Kidney tubule cell (primary cell): Measurements from ENCODE around the gene CELA1.
A peak's percentile ranks its signal among the peaks of the same experiment; 100 is the strongest.

Experiments
- DNase-seq: peaks from one replicate; pipeline ENCODE4 v3.0.0-alpha.2; 2018; ENCODE audit warnings: low spot score

CELA1 gene

DNA sequence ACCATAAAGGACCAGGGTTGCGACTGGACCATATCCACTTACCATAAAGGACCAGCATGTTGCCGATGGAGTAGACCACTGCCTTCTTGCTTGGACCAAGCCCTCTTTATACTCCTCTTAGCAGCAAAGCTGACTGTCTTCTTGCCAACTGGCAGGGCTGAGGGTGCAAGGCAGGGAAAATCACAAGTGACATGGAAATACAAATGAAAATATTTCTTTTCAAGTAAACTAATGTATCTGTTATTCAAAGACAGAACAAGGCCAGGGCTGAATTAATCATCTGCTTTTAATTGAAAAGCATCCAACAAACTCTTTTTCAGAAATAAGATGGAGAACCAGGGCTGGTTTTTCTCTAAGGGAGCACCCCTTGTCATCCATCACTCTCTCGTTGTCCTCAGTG lies at the start of gene CELA1:
Gene CELA1 (minus strand): TSS at position 99 of the 400 bp plus-strand sequence. CDS start 41 bp downstream, at position 58.
- DNase-seq = no peak

GRCh38 chr12:51395283-51396230 lies 49.1 kb upstream of the CELA1 start:
- DNase-seq = no peak

DNA sequence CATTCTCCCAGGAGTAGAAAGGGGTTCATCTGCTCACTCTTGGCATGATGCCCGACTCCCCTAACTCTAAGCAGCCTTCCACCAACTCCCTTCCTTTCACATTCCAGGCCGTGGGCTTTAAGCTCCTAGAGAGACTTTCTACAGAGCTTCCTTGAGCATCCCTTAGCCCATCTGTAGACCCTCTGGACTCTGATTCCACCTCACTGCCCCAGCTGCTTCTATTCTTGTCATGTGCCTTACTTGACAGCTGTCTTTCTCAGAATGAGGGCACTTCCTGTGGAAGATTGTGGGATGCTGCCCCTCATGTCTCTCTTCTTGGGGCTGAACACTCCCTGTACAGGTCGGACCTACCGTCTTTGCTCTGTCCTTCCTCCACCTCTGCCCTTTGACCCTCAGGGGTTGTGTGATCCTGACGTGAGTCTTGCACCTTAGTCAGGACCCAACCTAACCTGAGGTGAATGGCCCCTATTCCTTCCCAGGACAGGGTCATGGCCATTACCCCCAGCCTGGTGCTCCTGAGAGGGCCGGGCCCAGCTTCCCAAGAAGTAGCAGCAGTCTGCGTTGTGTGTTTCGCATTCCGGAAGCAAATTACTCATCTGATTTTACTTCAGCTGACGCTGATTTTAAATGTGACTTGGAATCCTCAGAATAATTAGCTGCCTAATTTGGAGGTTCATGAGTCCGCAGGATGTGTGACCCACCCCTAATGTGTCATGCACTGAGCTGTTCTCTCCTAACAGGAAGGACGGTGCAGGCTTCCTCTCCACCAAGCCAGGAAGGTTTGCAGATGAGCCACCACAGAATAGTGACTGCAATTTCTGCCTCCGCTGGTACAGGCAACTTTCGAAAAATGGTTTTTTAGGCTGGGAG lies 47.4 kb upstream of the CELA1 start:
- peak; percentile 81 for DNase-seq

- peak; percentile 23 for DNase-seq
Observed at GRCh38 chr12:51392556-51393237, 46.2 kb upstream of the CELA1 start.

DNA sequence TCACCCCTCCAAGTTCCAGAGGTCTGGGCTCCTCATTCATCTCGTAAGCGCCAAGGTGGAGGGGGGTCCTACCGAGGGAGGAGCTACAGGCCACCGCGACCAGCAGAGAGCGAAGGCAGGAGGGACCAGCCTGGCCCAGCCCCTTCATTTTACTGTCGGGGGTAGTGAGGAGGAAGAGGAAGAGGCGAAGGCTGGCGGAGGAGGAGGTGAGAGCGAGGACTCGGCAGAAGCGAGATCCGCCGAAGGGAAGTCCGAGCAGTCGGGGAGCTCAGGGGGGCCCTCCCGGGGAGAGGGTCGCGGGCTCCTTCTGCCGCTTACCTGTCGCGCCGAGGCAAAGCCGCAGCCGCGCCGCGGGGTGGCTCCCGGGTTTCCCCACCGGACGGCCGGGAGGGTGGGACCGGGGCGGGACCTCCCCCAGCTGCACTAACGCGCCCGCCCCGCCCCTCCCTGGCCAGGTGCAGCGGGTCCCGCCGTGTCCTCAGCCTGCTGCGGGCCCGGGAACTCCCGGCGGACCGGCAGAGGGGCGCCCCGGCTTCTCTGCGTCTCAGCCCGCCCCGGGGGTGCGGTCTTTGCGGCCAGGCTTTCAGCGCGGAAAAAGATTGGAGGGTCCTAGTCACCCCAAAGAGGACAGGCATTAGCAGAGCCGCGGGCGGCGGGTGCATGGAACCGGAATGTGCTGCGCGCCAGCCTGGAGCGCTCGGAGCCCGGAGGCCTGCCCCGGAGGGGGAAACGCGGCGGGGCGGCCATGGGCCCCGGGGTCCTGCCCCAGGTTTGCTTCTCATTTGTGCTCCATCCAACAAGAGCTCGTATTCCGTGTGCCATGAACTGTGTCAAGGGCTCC lies 45.0 kb upstream of the CELA1 start, which contains the start of gene GALNT6:
Gene GALNT6 (minus strand): TSS at position 124 of the 841 bp plus-strand sequence. CDS start 11,625 bp downstream, outside the sequence.
- DNase-seq = peak; percentile 50

DNA sequence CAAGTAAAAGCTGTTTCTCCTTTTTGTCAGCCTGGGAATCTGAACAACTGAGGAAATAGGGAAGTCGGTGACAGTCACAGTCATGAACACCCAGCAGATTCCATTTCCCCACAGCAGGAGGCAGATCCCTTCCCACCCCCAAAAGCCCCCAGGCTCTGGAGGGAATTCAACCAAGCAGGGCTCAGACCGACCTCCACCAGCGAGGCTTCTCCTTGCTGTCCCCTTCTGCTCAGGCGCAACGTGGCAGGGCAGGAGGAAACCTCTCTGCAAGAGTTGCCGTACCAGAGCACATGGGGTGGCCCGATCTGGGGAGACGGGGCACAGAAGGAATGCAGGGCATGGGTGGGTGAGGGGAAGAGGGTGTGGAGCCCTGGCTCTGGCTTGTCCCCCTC lies 44.4 kb upstream of the CELA1 start:
- DNase-seq = peak; percentile 14

DNA sequence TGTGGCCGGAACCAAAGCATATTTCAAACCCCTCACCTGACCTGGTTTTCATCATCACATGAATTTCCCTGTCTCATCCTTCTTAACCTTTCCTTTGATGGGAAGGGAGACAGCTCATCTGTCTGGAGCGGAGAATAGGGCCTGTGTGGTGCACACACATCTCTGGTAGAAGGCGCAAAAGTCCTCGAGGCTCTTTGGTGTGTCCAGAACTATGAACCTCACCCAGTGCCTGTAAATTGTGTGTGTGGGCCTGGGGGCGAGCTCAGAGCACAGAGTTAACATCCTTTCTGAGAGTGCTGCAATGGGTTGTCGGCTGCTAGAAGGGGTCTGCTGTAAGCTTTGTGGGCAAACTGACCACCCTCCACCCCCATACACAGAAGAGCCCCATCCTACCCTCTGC lies 44.0 kb upstream of the CELA1 start:
- no peak for DNase-seq

DNA sequence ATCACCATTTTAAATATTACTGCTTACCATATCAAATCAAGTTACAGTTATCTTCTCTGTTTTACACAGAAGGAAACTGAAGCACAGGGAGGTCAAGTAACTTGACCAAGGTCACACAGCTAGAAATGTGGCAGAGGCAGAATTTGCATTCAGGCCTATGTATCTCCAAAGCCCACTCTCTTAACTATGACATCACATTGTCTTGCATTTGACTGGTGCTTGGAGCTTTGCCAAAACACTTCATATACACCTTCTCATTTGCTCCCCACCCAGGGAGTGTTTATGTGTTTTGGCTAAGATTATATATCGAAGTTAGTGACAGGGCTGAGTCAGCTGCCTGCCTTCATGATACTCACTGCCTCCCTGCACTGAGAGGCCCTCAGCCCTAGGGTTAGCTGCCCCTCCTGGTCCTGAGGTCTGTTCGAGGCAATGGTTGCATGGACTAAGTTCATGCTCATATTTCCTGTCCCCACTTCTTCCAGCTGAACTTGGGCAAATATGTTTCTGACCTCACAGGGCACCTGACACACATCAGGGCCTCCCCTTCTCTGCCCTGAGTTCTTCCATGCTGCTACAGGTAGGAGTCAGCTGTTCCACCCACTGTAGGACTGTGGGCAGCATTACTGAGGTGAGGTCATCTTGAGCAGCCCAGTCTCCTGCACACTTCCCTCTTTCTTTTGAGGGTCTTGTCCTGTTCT lies 43.0 kb upstream of the CELA1 start:
- peak; percentile 60 for DNase-seq

DNA sequence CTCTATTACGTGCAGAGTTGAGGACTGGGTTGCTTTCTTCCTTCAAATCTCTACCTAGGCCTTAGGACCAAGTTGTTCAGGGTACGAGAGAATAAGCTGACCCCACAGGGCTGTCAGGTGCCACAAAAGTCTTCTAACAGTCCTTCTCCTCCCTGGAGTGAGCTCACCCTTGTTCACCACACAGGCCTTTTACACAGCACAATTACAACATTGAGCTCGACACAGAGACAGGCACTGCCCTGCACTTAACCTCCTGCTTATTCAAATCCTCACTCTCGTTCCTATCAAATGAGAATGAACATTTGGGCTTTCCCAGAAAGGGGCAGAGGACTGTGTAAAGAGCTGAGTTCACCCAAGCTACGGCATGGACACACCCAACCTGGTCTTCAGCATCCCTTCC lies 42.4 kb upstream of the CELA1 start:
- DNase-seq = no peak

GRCh38 chr12:51388069-51388799 lies 41.8 kb upstream of the CELA1 start:
- no peak for DNase-seq

- peak; percentile 75 for DNase-seq
Observed at GRCh38 chr12:51386351-51386750, 39.9 kb upstream of the CELA1 start.

GRCh38 chr12:51383269-51383905 lies 36.9 kb upstream of the CELA1 start:
- DNase-seq = peak; percentile 58

DNA sequence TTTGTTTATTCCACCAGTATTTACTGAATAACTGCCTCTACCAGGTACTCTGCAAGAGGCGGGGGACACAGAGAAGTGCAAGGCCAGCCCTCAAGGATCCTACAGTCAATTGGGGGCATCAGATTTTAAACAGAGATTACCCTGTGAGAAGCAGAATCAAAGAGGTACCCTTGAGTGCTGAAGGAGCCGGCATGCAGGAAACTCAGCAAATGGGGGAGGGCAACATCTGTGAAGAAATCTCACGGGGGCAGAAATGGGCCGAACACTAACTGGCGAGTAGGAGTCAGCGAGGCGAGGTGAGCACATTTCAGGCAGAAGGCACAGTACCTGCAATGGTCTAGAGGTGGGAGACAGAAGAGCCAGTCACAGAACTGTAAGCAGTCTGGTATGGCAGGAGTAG lies 35.7 kb upstream of the CELA1 start:
- DNase-seq = no peak

- no peak for DNase-seq
Observed at GRCh38 chr12:51381226-51382079, 35.0 kb upstream of the CELA1 start.

- DNase-seq = no peak
Observed at GRCh38 chr12:51379571-51379970, 33.1 kb upstream of the CELA1 start.

DNA sequence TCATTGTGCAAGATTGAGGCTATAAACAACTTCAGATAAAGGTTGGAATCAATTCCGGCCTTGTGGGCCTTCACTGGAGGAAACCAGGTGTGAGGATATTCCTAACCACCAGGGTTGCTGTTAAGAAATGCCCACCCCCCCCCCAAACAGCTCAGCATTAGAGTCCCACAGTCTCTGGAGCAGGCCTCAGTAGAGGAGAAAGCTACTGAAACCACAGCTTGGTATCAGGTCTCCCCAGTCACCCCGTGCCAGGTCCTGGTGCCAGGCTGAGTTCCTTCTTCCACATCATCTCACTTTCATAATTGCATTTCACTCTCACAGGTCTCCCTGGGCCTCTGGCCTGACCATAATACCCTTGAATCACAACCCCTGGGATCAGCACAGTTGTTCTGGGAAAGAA lies 32.3 kb upstream of the CELA1 start:
- DNase-seq = no peak

- DNase-seq = no peak
Observed at GRCh38 chr12:51377099-51377984, 30.9 kb upstream of the CELA1 start.
